Measurements from ENCODE around the gene KRT8.

GRCh38 chr12:52899338-52900035 is 5.4 kb downstream of the KRT8 start:
- TF ChIP-seq GATA2 (IDR thresholded peaks at IDR 0.05; ENCODE audit: low read depth, low read length) (no peak), GATA3 (IDR thresholded peaks at IDR 0.05; ENCODE audit: low read depth, low read length) (no peak)
